G401.6 (cell line): ENCODE results near the gene NACA2.
"Not testable (repeated sequence)": the region's sequence is repeated elsewhere in the genome, so short reads cannot be mapped to it uniquely, and the experiment has no call there.

Source experiments
- FAIRE-seq: peaks from 2 replicates; lab custom pipeline; 2012; peaks lifted over from hg19 to GRCh38; lab: Jason Lieb, UNC

NACA2 gene

DNA sequence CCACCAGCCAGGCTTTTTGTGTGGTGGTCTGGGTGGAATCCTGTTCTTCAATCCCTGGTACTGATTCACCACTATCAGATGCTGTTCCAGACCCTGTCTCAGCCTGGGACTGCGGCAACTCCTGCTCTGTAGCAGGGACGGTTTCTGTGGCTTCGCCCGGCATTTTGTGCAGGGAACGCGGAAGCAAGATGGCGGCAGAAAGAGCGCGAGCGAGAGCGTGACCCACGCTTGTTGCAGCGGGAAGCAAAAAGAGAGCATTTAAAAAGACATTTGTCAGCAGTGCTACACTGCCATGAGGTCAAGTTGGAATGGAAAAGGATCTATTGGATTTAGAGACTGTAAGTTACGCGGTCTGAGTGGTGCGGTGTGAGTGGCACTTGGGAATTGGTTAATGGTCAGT lies at the start of gene NACA2:
Gene NACA2 (minus strand): TSS at position 202 of the 400 bp plus-strand sequence. CDS start 39 bp downstream, at position 163.
- FAIRE-seq: no peak

DNA sequence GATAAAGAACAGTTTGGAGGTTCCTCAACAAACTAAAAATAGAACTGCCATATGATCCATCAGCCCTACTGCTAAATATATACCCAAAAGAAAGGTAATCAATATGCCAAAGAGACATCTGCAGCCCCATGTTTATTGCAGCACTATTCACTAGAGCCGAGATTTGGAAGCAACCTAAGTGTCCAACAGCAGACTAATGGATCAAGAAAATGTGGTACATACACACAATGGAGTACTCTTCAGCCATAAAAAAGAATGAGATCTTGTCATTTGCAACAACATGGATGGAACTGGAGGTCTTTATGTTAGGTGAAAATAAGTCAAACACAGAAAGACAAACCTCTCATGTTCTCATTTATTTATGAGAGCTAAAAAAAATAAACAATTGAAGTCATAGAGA lies 48.8 kb upstream of the NACA2 start:
- no peak for FAIRE-seq

DNA sequence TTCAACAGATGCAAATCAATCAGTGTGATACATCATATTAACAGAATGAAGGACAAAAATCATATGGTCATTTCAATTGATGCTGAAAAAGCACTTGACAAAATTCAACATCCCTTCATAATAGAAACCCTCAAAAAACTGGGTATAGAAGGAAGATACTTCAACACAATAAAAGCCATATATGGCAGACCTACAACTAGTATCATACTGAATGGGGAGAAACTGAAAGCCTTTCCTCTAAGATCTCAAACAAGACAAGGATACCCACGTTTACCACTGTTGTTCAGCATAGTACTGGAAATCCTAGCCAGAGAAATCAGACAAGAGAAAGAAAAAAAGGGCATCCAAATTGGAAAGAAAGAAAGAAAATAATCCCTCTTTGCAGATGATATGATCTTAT lies 47.1 kb upstream of the NACA2 start:
- no peak for FAIRE-seq

- FAIRE-seq: peak; percentile 88
Observed at GRCh38 chr17:61635913-61636432, 45.0 kb upstream of the NACA2 start.

GRCh38 chr17:61634942-61635538 lies 44.0 kb upstream of the NACA2 start:
- no peak for FAIRE-seq

- FAIRE-seq: no peak
Observed at GRCh38 chr17:61634011-61634539, 43.1 kb upstream of the NACA2 start.

GRCh38 chr17:61632826-61633225 lies 41.8 kb upstream of the NACA2 start:
- FAIRE-seq: no peak

DNA sequence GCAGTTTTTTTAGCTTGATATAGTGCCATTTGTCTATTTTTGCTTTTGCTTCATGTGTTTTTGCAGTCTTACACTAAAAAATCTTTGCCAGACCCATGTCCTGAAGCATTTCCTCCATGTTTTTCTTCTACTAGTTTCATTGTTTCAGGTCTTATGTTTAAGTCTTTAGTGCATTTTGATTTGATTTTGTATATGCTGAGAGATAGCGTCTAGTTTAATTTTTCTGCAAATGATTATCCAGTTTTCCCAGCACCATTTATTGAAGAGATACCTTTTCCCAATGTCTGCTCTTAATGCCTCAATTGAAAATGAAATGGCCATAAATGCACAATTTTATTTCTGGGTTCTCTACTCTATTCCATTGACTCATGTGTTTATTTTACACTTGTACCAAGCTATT lies 40.8 kb upstream of the NACA2 start:
- no peak for FAIRE-seq

- not testable (repeated sequence) for FAIRE-seq
Observed at GRCh38 chr17:61628158-61628557, 37.1 kb upstream of the NACA2 start.

- no peak for FAIRE-seq
Observed at GRCh38 chr17:61627658-61628057, 36.6 kb upstream of the NACA2 start.

DNA sequence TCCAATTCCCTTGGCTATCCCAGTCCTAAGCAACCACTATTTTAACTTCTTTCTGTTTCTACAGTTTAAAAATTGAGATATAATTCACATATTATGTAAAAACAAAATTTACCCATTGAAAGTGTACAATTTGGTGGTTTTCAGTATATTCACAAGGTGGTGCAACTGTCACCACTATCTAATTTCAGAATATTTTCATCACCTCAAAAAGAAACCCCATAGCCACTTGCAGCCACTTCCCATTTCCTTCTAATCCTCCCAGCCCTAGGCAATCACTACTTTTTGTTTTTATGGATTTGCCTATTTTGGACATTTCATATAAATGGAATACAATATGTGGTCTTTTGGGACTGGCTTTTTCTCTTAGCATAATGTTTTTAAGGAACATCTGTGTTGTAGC lies 36.1 kb upstream of the NACA2 start:
- no peak for FAIRE-seq

DNA sequence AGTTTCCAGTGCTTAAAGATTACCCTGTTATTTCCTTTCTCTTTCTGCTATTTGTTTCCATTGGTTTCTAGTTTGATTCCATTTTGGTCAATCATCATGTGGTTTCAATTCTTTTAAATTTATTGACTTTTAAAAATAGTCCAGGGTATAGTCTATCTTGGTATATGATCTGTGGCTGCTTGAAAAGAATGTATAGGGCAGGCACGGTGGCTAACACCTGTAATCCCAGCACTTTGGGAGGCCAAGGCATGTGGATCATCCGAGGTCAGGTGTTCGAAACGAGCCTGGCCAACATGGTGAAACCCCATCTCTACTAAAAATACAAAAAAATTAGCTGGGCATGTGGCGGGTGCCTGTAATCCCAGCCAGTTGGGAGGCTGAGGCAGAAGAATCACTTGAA lies 34.5 kb upstream of the NACA2 start:
- no peak for FAIRE-seq

DNA sequence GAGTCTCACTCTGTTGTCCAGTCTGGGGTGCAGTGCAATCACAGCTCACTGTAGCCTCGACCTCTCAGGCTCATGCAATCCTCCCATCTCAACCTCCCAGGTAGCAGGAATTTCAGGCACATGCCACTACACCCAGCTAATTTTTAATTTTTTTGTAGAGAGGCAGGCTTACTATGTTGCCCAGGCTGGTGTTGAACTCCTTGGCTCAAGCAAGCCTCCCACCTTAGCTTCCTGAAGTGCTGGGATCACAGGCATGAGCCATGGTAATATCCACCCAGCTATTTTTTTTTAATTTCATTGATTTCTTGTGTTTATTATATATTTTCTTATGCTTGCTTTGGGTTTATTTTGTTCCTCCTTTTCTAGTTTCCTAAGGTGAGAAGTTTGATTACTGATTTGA lies 33.9 kb upstream of the NACA2 start:
- FAIRE-seq: no peak

DNA sequence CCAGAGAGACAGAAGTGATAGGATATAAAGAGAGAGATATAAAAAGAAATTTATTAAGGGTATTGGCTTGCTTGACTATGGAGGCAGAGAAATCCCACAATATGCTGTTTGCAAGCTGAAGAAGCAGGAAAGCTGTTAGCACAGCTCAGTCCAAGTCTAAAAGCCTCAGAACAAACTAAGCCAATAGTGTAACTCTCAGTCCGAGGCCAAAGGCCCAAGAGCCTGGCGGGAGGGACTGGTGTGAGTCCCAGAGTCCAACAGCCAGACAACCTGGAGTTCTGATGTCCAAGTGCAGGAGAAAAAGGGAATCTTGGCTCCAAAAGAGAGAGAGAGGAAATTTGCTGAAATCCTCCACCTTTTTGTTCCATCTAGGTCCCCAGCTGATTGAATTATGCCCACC lies 30.3 kb upstream of the NACA2 start:
- FAIRE-seq: no peak

DNA sequence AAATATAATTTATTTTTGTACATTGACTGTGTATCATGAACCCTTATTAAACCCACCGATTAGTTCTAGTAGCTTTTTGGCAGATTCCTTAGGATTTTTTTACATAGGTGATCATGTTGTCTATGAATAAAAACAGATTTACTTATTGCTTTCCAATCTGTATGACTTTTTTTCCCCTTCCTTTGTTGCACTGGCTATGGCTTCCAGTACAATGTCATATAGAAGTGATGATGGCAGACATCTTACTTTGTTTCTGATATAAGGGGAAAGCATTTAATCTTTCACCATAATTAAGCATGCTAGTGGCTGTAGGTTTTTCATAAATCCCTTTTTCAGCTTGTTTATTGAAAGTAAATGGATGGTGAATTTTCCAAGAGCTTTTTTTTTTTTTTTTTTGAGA lies 28.9 kb upstream of the NACA2 start:
- no peak for FAIRE-seq

GRCh38 chr17:61619493-61619892 lies 28.5 kb upstream of the NACA2 start:
- FAIRE-seq: peak; percentile 85

DNA sequence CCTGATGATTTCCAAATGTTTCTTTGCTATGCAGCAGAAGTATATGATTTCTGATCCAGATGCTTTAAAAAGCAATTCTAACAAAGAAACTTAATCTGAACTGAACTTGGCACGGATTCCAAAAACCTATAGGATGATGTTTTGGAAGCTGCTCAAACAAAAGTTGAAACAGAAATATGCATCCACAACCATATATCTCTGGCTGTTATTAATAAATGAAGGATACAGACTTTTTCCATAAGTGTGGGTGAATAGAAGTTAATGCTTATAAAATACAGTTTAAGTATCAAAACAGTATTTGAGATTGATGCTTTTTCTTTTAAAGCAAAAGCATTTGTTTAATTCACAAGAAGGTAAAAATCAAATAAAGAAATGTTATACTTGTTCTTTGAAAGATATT lies 27.9 kb upstream of the NACA2 start:
- no peak for FAIRE-seq

- no peak for FAIRE-seq
Observed at GRCh38 chr17:61617330-61617729, 26.3 kb upstream of the NACA2 start.

DNA sequence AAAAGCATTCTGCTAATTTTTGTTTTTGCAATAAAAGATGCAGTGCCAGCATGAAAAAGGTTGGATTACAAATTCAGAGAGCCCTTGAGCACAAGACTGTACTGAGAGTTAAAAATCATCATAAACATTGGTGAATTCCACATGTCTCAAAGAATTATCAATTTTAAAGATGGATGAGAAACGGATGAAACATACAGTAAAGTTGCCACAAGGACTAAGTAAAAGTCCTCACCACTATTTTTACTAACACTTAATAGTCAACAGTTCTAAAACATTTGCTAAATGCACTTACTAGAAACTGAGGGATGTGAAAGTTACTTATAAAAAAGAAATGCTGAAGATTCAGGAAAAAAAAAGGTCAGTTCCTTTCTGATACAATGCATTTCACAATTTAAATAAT lies 25.8 kb upstream of the NACA2 start:
- FAIRE-seq: no peak

DNA sequence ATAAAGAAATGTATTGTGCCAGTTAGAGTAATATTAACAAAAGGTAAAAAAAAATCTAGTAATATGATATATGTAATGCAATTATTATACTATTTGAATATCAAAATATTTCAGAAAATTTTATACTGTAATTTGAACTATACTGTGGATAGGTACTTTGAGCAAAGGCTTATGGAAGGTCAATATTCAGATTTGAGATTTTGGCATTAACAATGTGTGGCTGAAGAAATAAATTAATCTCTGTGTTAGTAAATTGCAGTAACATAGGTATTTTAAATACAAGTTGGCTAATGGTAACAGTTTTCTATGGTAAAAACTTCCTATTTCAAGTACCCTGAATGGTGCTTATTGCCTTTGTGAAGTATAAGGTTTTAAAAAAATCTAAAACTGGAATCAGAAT lies 23.2 kb upstream of the NACA2 start:
- FAIRE-seq: peak; percentile 56

GRCh38 chr17:61611323-61611722 lies 20.3 kb upstream of the NACA2 start:
- no peak for FAIRE-seq

GRCh38 chr17:61605692-61606091 lies 14.7 kb upstream of the NACA2 start:
- FAIRE-seq: no peak

- FAIRE-seq: no peak
Observed at GRCh38 chr17:61601297-61601696, 10.3 kb upstream of the NACA2 start.

DNA sequence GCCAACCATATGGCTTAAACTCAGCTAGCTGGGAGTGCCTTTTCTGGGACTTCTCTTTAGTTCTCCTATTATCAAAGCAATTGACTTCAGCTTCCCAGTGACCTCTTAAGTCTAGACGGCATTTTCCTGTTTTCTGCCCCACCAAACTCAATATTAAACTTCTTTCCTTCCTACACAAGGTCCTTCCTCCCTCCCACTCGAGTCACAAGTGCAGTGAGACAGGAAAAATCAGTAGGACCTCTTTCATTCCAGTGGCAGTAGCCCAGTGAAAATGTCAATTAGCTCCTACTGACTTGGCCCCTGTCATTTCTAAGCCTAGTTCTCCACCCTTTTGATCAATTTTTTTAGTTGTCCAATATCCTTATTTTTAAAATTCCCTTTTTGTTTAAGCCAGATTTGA lies 9.6 kb upstream of the NACA2 start:
- no peak for FAIRE-seq

DNA sequence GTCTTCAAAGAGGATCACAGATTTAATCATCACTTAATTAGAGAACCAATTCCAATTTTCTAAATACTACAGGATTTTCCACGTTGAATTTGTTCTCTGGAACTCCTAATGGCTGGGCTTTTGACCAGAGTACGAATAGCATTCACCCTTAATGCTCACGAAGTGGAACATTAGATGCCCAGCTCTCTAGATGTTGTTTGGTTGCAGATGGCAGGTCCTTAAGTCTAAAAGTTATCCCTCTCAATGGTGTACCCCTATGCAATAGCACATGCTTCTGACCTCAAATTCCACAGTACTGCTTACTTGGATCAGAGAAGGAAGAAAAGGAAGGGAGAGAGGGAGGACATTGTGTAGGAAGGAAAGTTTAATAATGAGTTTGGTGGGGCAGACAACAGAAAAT lies 8.6 kb upstream of the NACA2 start:
- FAIRE-seq: no peak
